ENCODE data around the gene PAGR1.

GRCh38 chr16:29777576-29778350 lies 38.2 kb upstream of the PAGR1 start, which contains the start of gene ZG16:
- TF ChIP-seq ZBTB39 (CRISPR knock-in tag; IDR thresholded peaks at IDR 0.05) (no peak), ZNF629 (CRISPR knock-in tag; conservative IDR thresholded peaks at IDR 0.05) (no peak), GLI4 (CRISPR knock-in tag; IDR thresholded peaks at IDR 0.05; ENCODE audit: borderline replicate concordance) (no peak), TCF7L2 (IDR thresholded peaks at IDR 0.05; ENCODE audit: low read depth, low read length) (no peak), ATF2 (CRISPR knock-in tag; IDR thresholded peaks at IDR 0.05) (no peak), REST (IDR thresholded peaks at IDR 0.05; ENCODE audit: borderline replicate concordance in 1 of 2, low read depth in 1 of 2, low read length in 2 of 2) (no peak), ZNF207 (IDR thresholded peaks at IDR 0.05; ENCODE audit: borderline replicate concordance) (no peak), YY1 (IDR thresholded peaks at IDR 0.05; ENCODE audit: insufficient read depth, insufficient replicate concordance, low read depth, low read length) (no peak)

All from HepG2 (cell line).